Measurements from ENCODE around the gene AIRE.

Gene AIRE

GRCh38 chr21:44305691-44306090 lies 20.0 kb downstream of the AIRE start:
- DNase-seq: no peak

DNA sequence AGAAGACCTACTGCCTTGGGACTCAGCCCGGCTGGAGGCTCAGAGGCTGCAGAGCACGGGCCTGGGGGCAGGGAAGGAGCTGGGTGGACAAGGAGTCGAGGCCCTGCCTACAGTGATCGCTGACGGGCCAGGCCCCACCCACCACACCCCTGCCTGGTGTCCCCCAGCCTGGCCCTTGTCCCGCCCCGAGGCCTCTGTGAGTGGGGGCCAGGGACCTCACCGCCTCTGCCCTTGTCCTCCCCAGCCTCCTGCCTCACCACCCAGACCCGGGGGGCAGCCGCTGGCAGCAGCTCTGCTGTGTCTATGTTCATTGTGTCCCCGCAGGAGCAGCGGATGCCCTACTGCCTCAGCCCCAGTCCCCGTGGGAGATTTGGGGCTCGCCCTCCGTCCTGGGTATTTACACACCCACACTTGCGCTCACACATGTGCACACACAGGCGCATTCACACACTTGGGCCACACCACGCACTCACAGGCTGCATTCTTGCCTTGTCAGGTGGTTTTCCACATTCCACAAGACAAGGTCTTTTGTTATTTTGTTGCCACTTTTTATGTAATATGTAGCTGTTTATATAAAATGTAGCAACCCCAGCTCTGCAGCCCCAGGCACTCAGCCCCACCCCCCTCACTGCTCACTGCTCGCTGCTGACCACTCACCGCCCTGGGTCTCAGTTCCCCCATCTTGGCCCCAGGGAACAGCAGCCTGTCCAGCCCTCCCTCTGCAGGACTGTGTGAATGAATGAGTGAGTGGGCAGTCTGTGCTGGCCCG lies 21.4 kb downstream of the AIRE start:
- DNase-seq: no peak

GRCh38 chr21:44310628-44311507 lies 25.2 kb downstream of the AIRE start:
- no peak for DNase-seq

- DNase-seq: no peak
Measured at GRCh38 chr21:44312089-44312488, 26.4 kb downstream of the AIRE start.

GRCh38 chr21:44312716-44313115 lies 27.0 kb downstream of the AIRE start:
- no peak for DNase-seq

DNA sequence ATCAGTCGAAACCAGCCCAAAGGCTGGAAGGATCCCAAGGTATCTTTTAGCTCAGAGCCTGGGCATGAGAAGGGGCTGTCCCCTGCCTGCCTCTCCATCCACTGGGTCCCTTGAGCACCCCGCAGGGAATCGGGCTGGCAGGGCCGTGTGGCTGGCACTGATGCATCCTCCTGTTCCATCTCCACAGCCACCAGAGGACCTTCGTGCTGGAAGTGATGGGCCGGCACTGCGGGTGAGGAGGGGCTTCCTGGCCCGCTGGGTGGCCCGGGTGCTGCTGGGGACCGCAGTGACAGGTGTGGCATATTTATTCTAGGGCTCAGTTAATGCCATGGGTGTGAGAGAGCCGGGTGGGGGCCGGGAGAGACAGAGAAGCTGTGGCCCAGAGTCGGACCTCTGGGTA lies 27.8 kb downstream of the AIRE start:
- DNase-seq: no peak

GRCh38 chr21:44314128-44314527 lies 28.5 kb downstream of the AIRE start:
- no peak for DNase-seq

GRCh38 chr21:44314561-44314960 lies 28.9 kb downstream of the AIRE start:
- DNase-seq: no peak

GRCh38 chr21:44315691-44316203 lies 30.1 kb downstream of the AIRE start:
- DNase-seq: no peak

- no peak for DNase-seq
Measured at GRCh38 chr21:44316277-44316900, 30.7 kb downstream of the AIRE start.

DNA sequence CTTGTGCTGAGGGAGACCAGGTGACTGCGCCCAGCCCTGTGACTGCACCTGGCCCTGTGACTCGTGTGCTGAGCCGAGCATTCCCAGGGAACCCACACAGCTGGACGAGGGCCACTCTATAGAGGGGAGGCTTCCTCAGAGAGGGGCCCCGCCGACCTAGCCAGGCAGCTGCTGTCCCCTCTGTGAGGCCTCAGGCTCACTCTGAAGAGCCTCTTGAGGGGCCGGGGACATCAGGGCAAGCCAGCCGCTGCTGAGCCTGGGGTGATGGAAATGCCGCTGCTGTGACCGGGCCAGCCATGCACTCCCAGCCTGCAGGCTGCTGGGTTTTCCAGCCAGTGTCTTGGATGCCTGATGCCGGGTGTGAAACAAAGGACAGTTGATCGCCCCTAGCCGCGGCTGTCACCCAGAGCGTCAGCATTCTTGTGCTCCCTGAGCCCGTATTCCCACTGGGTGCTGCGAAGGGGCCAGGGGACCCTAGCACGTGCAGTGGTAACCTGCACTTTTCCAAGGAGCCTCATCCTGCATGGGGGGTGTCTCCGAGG lies 31.6 kb downstream of the AIRE start:
- no peak for DNase-seq

DNA sequence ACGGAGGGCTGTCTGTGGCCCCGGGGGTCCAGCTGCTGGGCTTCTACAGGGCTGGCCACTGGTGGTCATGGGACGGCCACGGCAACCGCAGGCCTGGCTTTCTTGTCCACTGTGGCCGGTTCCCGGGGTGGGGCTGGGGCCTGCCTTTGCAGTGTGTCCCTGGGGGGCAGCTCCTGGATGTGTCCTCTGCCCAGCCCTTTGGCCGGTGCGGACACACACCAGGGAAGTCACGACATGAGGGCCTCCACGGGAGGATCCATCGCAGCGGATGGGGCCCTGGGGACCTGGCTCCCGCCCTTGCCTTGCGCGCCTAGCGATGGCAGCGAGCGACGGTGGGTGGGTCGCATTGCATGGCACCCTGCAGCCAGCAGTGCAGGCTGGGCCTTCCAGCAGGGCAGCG lies 32.2 kb downstream of the AIRE start:
- no peak for DNase-seq

DNA sequence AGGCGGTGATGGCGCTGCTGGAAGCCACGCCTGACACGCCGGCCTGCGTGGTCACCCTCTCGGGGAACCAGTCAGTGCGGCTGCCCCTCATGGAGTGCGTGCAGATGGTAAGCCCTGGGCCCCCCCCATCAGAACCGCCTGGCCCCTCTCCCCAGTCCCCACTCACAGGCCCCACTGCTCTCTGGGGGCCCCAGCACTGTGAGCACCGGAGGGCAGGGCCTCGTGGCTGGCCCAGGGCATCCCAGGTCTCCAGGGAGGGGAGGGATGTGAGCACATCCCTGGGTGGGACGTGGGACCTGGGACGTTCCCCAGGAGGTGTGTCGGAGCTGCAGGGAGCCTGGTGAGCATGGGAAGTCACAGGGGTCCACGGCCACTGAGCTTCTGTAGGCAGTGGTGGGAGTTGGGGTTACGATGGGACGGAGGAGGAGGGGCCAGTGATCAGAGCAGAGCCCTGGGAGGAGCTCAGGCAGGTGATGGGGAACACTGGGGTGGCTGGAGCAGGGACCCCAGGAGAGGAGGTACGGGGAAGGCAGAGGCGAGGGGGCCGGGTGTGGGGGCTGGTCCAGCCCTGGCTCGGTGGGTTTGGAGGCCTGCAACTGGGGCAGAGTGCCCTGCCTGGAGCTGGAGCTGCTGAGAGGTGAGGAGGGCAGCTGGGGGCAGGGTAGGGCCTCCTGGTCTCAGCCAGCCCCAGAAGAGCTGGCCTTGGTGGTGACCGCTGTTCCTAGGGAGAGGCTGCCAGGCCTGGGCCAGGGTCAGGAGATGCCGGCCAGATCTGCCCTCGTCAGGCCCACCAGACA lies 33.0 kb downstream of the AIRE start:
- DNase-seq: no peak

- no peak for DNase-seq
Measured at GRCh38 chr21:44319407-44320065, 33.9 kb downstream of the AIRE start.

DNA sequence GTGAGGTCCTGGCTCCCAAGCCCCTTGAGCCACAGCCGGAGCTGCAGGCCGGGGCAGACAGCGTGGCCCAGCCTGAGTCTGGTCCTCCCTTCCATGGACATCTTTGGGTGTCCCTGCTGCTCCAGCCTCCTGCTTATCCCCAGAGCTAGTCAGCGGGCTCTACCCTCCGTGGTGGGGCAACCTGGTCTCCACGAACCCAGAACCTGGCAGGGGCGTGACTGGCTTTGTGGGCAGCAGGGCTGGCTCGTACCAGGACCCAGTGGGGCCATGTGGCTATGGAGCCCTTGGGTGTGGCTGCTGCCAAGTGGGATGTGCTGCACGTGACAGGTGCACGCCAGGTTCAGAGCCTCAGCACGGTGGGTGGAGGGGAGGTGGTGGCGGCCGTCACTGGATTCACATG lies 35.2 kb downstream of the AIRE start:
- no peak for DNase-seq

- no peak for DNase-seq
Measured at GRCh38 chr21:44321846-44322450, 36.3 kb downstream of the AIRE start.

DNA sequence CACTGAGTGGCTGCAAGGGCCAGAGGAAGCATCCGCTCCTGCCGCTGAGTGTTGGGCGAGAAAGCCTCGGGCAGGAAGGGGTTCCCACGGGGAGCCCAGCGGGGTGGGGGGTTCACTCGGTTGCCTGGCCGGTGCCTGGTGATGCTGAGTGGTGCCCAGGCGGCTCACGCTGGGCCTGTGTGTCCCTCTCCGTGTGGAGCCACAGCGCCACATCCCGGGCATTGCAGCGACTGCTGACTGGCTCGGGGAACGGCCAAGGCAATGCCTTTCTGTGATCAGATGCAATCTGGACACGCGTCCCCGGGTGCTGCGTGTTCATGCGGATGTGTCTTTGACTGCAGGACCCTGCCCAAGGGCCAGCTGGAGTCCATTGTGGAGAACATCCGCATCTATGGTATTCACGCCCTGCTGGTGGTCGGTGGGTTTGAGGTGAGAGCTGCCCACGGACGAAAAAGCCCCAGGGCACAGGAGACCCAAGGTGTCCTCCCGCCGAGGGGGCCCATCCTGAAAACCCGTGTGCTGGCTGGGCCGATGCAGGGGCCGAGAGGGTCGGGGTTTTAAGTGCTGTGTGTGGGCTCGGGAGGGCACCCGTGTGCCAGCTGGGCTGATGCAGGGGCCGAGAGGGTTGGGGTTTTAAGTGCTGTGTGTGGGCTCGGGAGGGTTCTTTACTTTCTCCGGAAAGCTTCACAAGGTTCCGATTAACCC lies 37.1 kb downstream of the AIRE start:
- no peak for DNase-seq

GRCh38 chr21:44323591-44323990 lies 37.9 kb downstream of the AIRE start:
- no peak for DNase-seq

DNA sequence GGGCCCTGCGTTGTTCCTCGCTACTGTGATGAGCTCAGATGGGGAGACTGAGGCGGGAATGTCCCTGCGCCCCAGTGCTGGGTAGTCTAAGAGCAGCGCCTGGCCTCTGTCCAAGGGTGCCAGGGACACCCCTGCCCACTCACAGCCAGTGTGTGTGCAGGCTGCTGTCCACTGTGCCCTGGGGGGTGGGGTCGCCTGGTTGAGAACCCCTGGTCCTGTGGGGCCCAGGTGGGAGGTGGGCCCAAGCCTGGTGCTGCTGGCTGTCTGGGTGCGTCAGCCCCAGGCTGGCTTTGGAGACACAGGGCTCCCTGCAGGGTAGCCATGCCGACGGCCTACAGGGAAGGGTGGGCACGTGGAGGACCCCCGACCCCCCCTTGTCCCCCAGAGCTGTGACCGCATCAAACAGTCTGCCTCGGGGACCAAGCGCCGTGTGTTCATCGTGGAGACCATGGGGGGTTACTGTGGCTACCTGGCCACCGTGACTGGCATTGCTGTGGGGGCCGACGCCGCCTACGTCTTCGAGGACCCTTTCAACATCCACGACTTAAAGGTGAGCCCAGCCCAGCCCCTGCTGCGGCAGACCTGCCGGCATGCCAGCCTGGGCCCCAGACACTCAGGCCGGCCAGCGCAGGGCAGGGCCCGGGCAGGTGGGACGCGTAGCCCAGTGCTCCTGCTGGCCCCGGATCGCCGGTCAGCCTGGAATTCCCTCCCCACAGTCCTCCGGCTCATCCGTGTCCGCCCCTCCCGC lies 38.6 kb downstream of the AIRE start:
- no peak for DNase-seq

- no peak for DNase-seq
Measured at GRCh38 chr21:44324854-44325107, 39.1 kb downstream of the AIRE start.
